ENCODE measurements around the gene ZNF8. TPM values are rescaled to one million over a fixed set of nuclear protein-coding genes. Genes with fewer than 3 reads are reported as not detected.

Gene ZNF8
- total and polyA plus RNA-seq, 2 of the 4 experiments (the other 2 are of a cell fraction), result 2.1 to 3.9 TPM

- Histone ChIP-seq H2BK5ac (ENCODE audit: low read depth, low read length, poor library complexity, severe bottlenecking) (no peak overlapping the region), H3K4me3 (ENCODE audit: insufficient read depth, low read depth, low read length) (no peak overlapping the region), H4K20me1 (ENCODE audit: insufficient read depth, low read length) (no peaks in the 10 kb centered on the region), H3K79me1 (ENCODE audit: low read depth in 1 of 2, low read length in 2 of 2) (peaks cover 13 to 15% of the 10 kb centered on the region in 2 experiments), H3K4ac (ENCODE audit: low read depth, low read length) (no peak overlapping the region), H4K8ac (ENCODE audit: low read depth in 2 of 2, low read length in 2 of 2) (no peak overlapping the region), H3K27ac (ENCODE audit: insufficient read depth, low read length) (no peak overlapping the region), H3K4me1 (ENCODE audit: control insufficient read depth, insufficient read depth, low read length) (no peaks in the 10 kb centered on the region), H2BK15ac (ENCODE audit: low read depth, low read length) (no peak overlapping the region), H3K4me2 (ENCODE audit: low read depth, low read length) (no peak overlapping the region), H2AFZ (replicated peaks; ENCODE audit: low read length, poor library complexity) (no peak overlapping the region), H3K9ac (ENCODE audit: low read depth, low read length) (no peak overlapping the region), H2AK9ac (replicated peaks; ENCODE audit: low read depth, low read length, poor library complexity) (no peak overlapping the region), H3K27me3 (ENCODE audit: control insufficient read depth, insufficient read depth, low read length) (no peaks in the 10 kb centered on the region), H3K14ac (replicated peaks; ENCODE audit: low read depth, low read length) (no peak overlapping the region), H2AK5ac (ENCODE audit: low read depth, low read length) (no peak overlapping the region), H2BK120ac (ENCODE audit: low read depth, low read length) (no peak overlapping the region), H4K5ac (ENCODE audit: low read depth, low read length) (no peak overlapping the region), H3K18ac (ENCODE audit: low read depth, low read length) (no peak overlapping the region), H4K91ac (ENCODE audit: insufficient read depth, low read depth, low read length) (no peak overlapping the region), H3K36me3 (ENCODE audit: control insufficient read depth, insufficient read depth, low read length) (peaks cover 66% of the 10 kb centered on the region), H3K56ac (ENCODE audit: extremely low read depth, insufficient read depth, low read length) (no peak overlapping the region), H3K23ac (ENCODE audit: low read depth, low read length) (no peak overlapping the region), H3K9me1 (ENCODE audit: insufficient read depth, low read length) (no peaks in the 10 kb centered on the region), H2BK20ac (ENCODE audit: low read depth, low read length) (no peak overlapping the region), H3K9me3 (ENCODE audit: control insufficient read depth, insufficient read depth, low read length) (peaks cover 59% of the 10 kb centered on the region)
- no TSS peak for BruUV-seq (replicated peaks)
- ChIA-PET POLR2A (ENCODE audit: unreplicated experiment) (no interaction called here), CTCF (no interaction called here)
- intact Hi-C loops (cut with micrococcal nuclease) (no loop called here), dilution Hi-C loops (cut with HindIII; ENCODE audit: low sequenced_read_pairs, unreplicated experiment) (no loop called here), in situ Hi-C loops (cut with MboI; ENCODE audit: low sequenced_read_pairs) (no loop called here)
- TF ChIP-seq RAD21 (IDR thresholded peaks at IDR 0.05; ENCODE audit: low read length) (no peak), MXI1 (IDR thresholded peaks at IDR 0.05; ENCODE audit: borderline replicate concordance, low read depth, low read length) (no peak), RCOR1 (IDR thresholded peaks at IDR 0.05; ENCODE audit: insufficient replicate concordance, low read length) (no peak), MAFK (IDR thresholded peaks at IDR 0.05; ENCODE audit: low read depth, low read length) (no peak)
- DNase-seq (no peak), ATAC-seq (ENCODE audit: low read depth) (no peak)
- WGBS, 2 experiments (ENCODE audit: extremely low coverage in 2 of 2, insufficient read length in 1 of 2), result 92% methylated on average over 2 of the region's 10 CpGs; no CpG with 5 or more reads in 1 of the 2 experiments
Observed at GRCh38 chr19:58237324-58237723, 41.4 kb upstream of the ZNF8 start.
